GM20000 (cell line): Measurements from ENCODE around the gene TMIGD1.

Source experiments
- DNase-seq: peaks from one replicate; pipeline ENCODE4 v3.0.0; 2012; ENCODE audit warnings: low spot score
- TF ChIP-seq, protein P1 (sequence below): IDR thresholded peaks from 2 replicates; pipeline ENCODE4 v1.5.1; 2012; ENCODE audit warnings: mild to moderate bottlenecking, control low read depth; ENCODE audit errors: extremely low read depth, missing control alignments

Gene TMIGD1

GRCh38 chr17:30333503-30334360, at the start of gene TMIGD1:
Gene TMIGD1 (minus strand): TSS chr17:30334057. CDS start chr17:30332133, 1,924 bp downstream.
- TF ChIP-seq, protein P1, sequence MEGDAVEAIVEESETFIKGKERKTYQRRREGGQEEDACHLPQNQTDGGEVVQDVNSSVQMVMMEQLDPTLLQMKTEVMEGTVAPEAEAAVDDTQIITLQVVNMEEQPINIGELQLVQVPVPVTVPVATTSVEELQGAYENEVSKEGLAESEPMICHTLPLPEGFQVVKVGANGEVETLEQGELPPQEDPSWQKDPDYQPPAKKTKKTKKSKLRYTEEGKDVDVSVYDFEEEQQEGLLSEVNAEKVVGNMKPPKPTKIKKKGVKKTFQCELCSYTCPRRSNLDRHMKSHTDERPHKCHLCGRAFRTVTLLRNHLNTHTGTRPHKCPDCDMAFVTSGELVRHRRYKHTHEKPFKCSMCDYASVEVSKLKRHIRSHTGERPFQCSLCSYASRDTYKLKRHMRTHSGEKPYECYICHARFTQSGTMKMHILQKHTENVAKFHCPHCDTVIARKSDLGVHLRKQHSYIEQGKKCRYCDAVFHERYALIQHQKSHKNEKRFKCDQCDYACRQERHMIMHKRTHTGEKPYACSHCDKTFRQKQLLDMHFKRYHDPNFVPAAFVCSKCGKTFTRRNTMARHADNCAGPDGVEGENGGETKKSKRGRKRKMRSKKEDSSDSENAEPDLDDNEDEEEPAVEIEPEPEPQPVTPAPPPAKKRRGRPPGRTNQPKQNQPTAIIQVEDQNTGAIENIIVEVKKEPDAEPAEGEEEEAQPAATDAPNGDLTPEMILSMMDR = no peak
- no peak for DNase-seq

DNA sequence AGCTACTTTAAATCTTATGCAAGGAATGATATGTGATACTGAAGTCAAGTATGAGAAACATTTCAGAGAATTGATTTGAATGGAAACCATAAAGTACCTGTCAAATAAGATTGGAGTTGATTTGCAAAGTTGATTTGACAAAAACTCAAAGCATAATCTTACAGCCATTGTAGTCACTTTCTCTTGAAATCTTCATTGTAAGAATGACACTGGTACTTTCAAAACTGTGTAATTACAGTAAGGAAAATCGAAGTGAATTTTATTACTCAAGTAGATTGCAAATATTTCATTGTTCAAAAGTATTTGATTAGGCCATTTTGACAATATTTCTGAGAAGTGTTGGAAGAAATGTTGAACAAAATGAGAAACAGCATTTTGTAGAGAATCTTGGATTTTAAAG, 48.5 kb upstream of the TMIGD1 start:
- DNase-seq = no peak
- TF ChIP-seq, protein P1 = no peak

GRCh38 chr17:30381340-30381659, 47.4 kb upstream of the TMIGD1 start:
- no peak for DNase-seq
- TF ChIP-seq, protein P1 = no peak

DNA sequence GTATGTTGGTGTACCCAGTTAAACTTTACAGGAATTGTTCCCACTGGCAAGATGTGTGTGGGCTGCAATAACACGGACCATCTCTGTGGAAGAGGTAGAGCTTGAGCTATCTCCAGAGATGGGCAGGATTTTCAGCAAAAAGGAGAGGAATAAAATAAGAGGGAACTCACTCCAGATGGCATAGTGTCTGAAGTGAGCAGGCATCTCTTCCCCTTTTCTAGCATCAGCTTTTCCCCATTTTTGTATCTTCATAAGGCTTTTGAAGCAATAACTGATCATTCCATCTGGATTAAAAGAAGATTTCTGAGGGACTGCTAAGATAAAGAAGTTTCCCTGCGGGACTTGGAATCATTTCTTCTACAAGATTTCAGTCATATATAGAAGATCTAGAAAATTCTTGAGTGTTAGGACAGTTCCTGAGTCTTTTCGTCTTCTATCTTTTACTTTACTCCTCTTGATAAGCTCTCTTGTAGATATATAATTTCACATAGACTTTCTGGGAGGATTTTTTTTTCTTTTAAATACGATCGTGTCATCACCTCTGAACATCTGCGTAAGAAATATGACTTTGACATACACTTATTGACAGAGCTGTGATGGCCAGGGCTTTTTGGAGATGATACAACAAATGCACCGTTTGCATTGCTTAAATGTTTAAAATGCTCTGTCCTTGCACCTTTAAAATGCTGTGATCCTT, 46.9 kb upstream of the TMIGD1 start:
- TF ChIP-seq, protein P1 = no peak
- no peak for DNase-seq

DNA sequence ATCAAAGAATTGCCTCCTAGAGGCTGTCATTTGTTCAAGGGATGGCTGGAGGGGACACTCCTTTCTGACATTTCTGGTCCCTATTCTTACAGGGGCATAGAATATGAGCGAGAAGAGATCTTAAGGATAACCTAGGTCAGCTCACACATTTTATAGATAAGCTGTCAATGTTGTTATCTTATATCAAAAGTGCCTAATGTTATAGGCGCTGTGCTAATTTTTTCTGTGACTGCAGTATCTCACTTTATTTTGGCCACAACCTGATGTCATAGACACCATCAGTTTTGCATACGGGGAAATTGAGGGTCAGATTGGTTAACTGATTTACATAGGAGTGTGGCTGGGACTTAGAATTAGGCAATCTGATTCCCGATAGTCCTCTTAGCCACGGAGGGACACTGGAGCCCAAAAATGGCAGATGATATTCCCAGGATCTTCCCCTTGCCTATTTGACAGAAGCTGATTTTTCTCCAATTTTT, 46.1 kb upstream of the TMIGD1 start:
- peak; percentile 70 for DNase-seq
- TF ChIP-seq, protein P1 = no peak

DNA sequence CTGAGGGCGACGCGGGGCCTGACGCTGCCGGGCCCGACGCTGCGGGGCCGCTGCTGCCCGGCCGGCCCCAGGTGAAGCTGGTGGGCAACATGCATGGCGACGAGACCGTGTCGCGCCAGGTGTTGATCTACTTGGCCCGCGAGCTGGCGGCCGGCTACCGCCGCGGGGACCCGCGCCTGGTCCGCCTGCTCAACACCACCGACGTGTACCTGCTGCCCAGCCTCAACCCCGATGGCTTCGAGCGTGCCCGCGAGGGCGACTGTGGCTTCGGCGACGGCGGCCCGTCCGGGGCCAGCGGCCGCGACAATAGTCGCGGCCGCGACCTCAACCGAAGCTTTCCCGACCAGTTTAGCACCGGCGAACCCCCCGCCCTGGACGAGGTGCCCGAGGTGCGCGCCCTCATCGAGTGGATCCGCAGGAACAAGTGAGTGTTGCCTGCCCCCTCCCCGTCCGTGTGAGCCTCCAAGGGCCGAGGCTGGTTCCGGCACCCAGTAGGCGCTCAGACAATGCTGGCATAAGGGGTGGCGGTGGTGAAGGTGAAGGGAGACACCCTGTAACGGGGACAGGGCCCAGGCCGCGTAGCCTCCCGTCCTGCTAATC, 45.5 kb upstream of the TMIGD1 start:
- TF ChIP-seq, protein P1 = no peak
- DNase-seq = peak; percentile 37
